IMR-90 (cell line): ENCODE measurements around the gene NCKAP5. TPM values are rescaled to one million over a fixed set of nuclear protein-coding genes. Genes with fewer than 3 reads are reported as not detected.

Source experiments
- ATAC-seq: fragments of 200-7000 bp; cut with Tn5 transposase; 2 replicates; pipeline ENCODE4 v1.9.1; 2020; ENCODE audit warnings: low read depth, mild to moderate bottlenecking, moderate library complexity
- BruUV-seq: library from RNA; stranded (reverse); fragments of 400-500 nt; replicated peaks from 2 replicates; lab custom pipeline; 2021; lab: Mats Ljungman, UMichigan
- CTCF ChIA-PET: fragments of 300-600 bp; formaldehyde crosslinking; extraction: SDS; loops from one replicate; lab custom pipeline; 2021; ENCODE audit warnings: antibody characterized with exemption; lab: Yijun Ruan, JAX
- POLR2A ChIA-PET: fragments of 300-600 bp; sonication (Branson Sonifier 250); formaldehyde crosslinking; loops from one replicate; lab custom pipeline; 2022; ENCODE audit warnings: antibody characterized with exemption; ENCODE audit not compliant: unreplicated experiment; lab: Charles Lee
- DNase-seq: peaks from one replicate; pipeline ENCODE4 v3.0.0; 2013
- H2AFZ ChIP-seq: replicated peaks from 2 replicates; pipeline ENCODE3; 2013; ENCODE audit warnings: low read length, mild to moderate bottlenecking; ENCODE audit not compliant: poor library complexity
- H2AK5ac ChIP-seq: 2 replicates; pipeline ENCODE4 v1.6.1; 2013; ENCODE audit warnings: low read depth, low read length, inconsistent platforms
- H2AK9ac ChIP-seq: replicated peaks from 2 replicates; pipeline ENCODE3; 2013; ENCODE audit warnings: mild to moderate bottlenecking, low read depth, low read length, moderate library complexity; ENCODE audit not compliant: poor library complexity
- H2BK120ac ChIP-seq: 2 replicates; pipeline ENCODE4 v1.6.1; 2013; ENCODE audit warnings: low read depth, low read length, inconsistent platforms
- H2BK15ac ChIP-seq: 3 replicates; pipeline ENCODE4 v1.6.1; 2013; ENCODE audit warnings: low read depth, low read length, inconsistent platforms
- H2BK20ac ChIP-seq: 2 replicates; pipeline ENCODE4 v1.6.1; 2013; ENCODE audit warnings: low read depth, mild to moderate bottlenecking, inconsistent platforms, low read length, moderate library complexity
- H2BK5ac ChIP-seq: 2 replicates; pipeline ENCODE4 v1.6.1; 2013; ENCODE audit warnings: mild to moderate bottlenecking, low read depth, low read length, inconsistent platforms; ENCODE audit not compliant: poor library complexity, severe bottlenecking
- H3K14ac ChIP-seq: replicated peaks from 2 replicates; pipeline ENCODE4 v1.6.1; 2013; ENCODE audit warnings: low read depth, low read length, inconsistent platforms
- H3K18ac ChIP-seq: 2 replicates; pipeline ENCODE4 v1.6.1; 2013; ENCODE audit warnings: low read depth, low read length, control low read depth
- H3K23ac ChIP-seq: 2 replicates; pipeline ENCODE4 v1.6.1; 2013; ENCODE audit warnings: low read depth, low read length, inconsistent platforms
- H3K27ac ChIP-seq: 2 replicates; pipeline ENCODE4 v1.5.1; 2013; ENCODE audit warnings: mild to moderate bottlenecking, control low read depth, low read length; ENCODE audit not compliant: insufficient read depth
- H3K27me3 ChIP-seq: 2 replicates; pipeline ENCODE4 v1.6.1; 2013; ENCODE audit warnings: low read length; ENCODE audit not compliant: control insufficient read depth, insufficient read depth
- H3K36me3 ChIP-seq: 2 replicates; pipeline ENCODE4 v1.6.1; 2013; ENCODE audit warnings: low read length, mixed read lengths; ENCODE audit not compliant: control insufficient read depth, insufficient read depth
- H3K4ac ChIP-seq: 2 replicates; pipeline ENCODE4 v1.6.1; 2013; ENCODE audit warnings: low read depth, low read length, inconsistent platforms
- H3K4me1 ChIP-seq: 2 replicates; pipeline ENCODE4 v1.6.1; 2013; ENCODE audit warnings: low read length, mixed read lengths; ENCODE audit not compliant: control insufficient read depth, insufficient read depth
- H3K4me2 ChIP-seq: 2 replicates; pipeline ENCODE4 v1.6.1; 2013; ENCODE audit warnings: low read depth, mild to moderate bottlenecking, control low read depth, low read length, moderate library complexity
- H3K4me3 ChIP-seq: 2 replicates; pipeline ENCODE4 v1.5.1; 2013; ENCODE audit warnings: low read depth, mild to moderate bottlenecking, control low read depth, low read length, moderate library complexity; ENCODE audit not compliant: insufficient read depth
- H3K56ac ChIP-seq: 2 replicates; pipeline ENCODE4 v1.6.1; 2013; ENCODE audit warnings: low read length, inconsistent platforms; ENCODE audit not compliant: insufficient read depth; ENCODE audit errors: extremely low read depth
- H3K79me1 ChIP-seq, 2 experiments: 2 replicates each; pipeline ENCODE4 v1.6.1; 2013; ENCODE audit warnings: low read length in 2 of 2, inconsistent platforms in 1 of 2, low read depth in 1 of 2
- H3K9ac ChIP-seq: 2 replicates; pipeline ENCODE4 v1.6.1; 2013; ENCODE audit warnings: low read depth, low read length, control low read depth
- H3K9me1 ChIP-seq: 2 replicates; pipeline ENCODE4 v1.6.1; 2013; ENCODE audit warnings: low read length, inconsistent platforms; ENCODE audit not compliant: insufficient read depth
- H3K9me3 ChIP-seq: 2 replicates; pipeline ENCODE4 v1.6.1; 2013; ENCODE audit warnings: low read length; ENCODE audit not compliant: control insufficient read depth, insufficient read depth
- H4K20me1 ChIP-seq: 2 replicates; pipeline ENCODE4 v1.6.1; 2013; ENCODE audit warnings: low read length, inconsistent platforms; ENCODE audit not compliant: insufficient read depth
- H4K5ac ChIP-seq: 2 replicates; pipeline ENCODE4 v1.6.1; 2013; ENCODE audit warnings: mild to moderate bottlenecking, low read depth, low read length, control low read depth
- H4K8ac ChIP-seq, 2 experiments: 2 replicates each; pipeline ENCODE4 v1.6.1; 2013; ENCODE audit warnings: low read depth in 2 of 2, low read length in 2 of 2, control low read depth in 1 of 2, inconsistent platforms in 1 of 2
- H4K91ac ChIP-seq: 2 replicates; pipeline ENCODE4 v1.6.1; 2013; ENCODE audit warnings: low read depth, low read length, inconsistent platforms; ENCODE audit not compliant: insufficient read depth
- CEBPB ChIP-seq: IDR thresholded peaks from 2 replicates; pipeline ENCODE4 v1.6.1; 2012; ENCODE audit warnings: low read depth, low read length, improper control_type of control experiment
- CHD1 ChIP-seq: IDR thresholded peaks from 2 replicates; pipeline ENCODE4 v1.6.1; 2012; ENCODE audit warnings: low read depth, low read length, improper control_type of control experiment
- CTCF ChIP-seq: conservative IDR thresholded peaks from 2 replicates; pipeline ENCODE4 v1.5.1; 2012; ENCODE audit warnings: mild to moderate bottlenecking, low read depth, low read length, improper control_type of control experiment
- FOS ChIP-seq: fragments of 150-350 bp; IDR thresholded peaks from 2 replicates; pipeline ENCODE4 v1.6.1; 2016; ENCODE audit warnings: low read depth, low read length
- MAFK ChIP-seq: IDR thresholded peaks from 2 replicates; pipeline ENCODE4 v1.6.1; 2012; ENCODE audit warnings: low read depth, low read length, improper control_type of control experiment
- NFE2L2 ChIP-seq: fragments of 150-350 bp; IDR thresholded peaks from 2 replicates; pipeline ENCODE4 v1.6.1; 2016; ENCODE audit warnings: low read depth, mild to moderate bottlenecking, low read length
- RCOR1 ChIP-seq: IDR thresholded peaks from 2 replicates; pipeline ENCODE4 v1.6.1; 2012; ENCODE audit warnings: mild to moderate bottlenecking, low read length, improper control_type of control experiment; ENCODE audit not compliant: insufficient replicate concordance
- USF2 ChIP-seq: fragments of 150-350 bp; IDR thresholded peaks from 2 replicates; pipeline ENCODE4 v1.6.1; 2017; ENCODE audit warnings: mild to moderate bottlenecking, antibody characterized with exemption, low read length, low read depth
- WGBS, 2 experiments: methylation state at CpG; one replicate each; pipeline versions ENCODE4 v1.1.5 to v1.1.7; 2013; ENCODE audit warnings: missing lambda C conversion rate in 2 of 2; ENCODE audit not compliant: insufficient read length in 1 of 2; ENCODE audit errors: extremely low coverage in 2 of 2; 5-methylcytosine and 5-hydroxymethylcytosine counted together
- dilution Hi-C: fragments of 300-500 bp; cut with HindIII; formaldehyde crosslinking; loops from one replicate; pipeline ENCODE4 v1.14.3; 2018; ENCODE audit warnings: low sequenced_read_pairs; ENCODE audit not compliant: unreplicated experiment
- in situ Hi-C: fragments of 300-500 bp; cut with MboI; formaldehyde crosslinking; loops from 3 replicates; pipeline ENCODE4 v1.14.3; 2019; ENCODE audit warnings: low sequenced_read_pairs, inconsistent platforms, mixed read lengths
- intact Hi-C: fragments of 100-400 bp; cut with micrococcal nuclease; formaldehyde crosslinking; loops from 2 replicates; pipeline ENCODE4 v1.10.0; 2022
- polyA plus RNA-seq, 3 experiments: library from polyadenylated mRNA; depleted of rRNA; stranded (reverse); fragments of >200 nt; gene quantifications; 2 replicates each; pipeline ENCODE4 v1.2.3, GENCODE V29; 2012; ENCODE audit warnings: low replicate concordance in 1 of 3
- total RNA-seq: library from RNA; depleted of rRNA; stranded (reverse); fragments of >200 nt; gene quantifications from 2 replicates; pipeline ENCODE4 v1.2.3, GENCODE V29; 2012

NCKAP5 gene
- total and polyA plus RNA-seq, 2 of the 4 experiments (the other 2 are of a cell fraction), result 2.7 to 3.9 TPM

GRCh38 chr2:133516405-133517026 lies 51.7 kb downstream of the NCKAP5 start:
- 0 out of 2 replicates have a peak overlapping the region, but pooled peaks have one; percentile 13 for H3K23ac ChIP-seq
- H3K79me1 ChIP-seq, result peaks cover 0 to 3% of the 10 kb centered on the region in 2 experiments; a peak in 2 of 4 replicates
- H2BK5ac ChIP-seq, result no peak overlapping the region
- H3K4ac ChIP-seq, result peak overlapping the region; percentile 33; the same call in 1 of the 2 replicates
- H2AK9ac ChIP-seq, result no peak overlapping the region
- no peak overlapping the region for H3K56ac ChIP-seq
- no peak overlapping the region for H3K4me3 ChIP-seq
- H3K9me1 ChIP-seq, result no peaks in the 10 kb centered on the region; the same call in 1 of the 2 replicates
- H3K27ac ChIP-seq, result no peak overlapping the region
- H2AK5ac ChIP-seq, result 0 out of 2 replicates have a peak overlapping the region, but pooled peaks have one; percentile 21
- peak overlapping the region; percentile 54 for H3K14ac ChIP-seq
- H4K20me1 ChIP-seq, result no peaks in the 10 kb centered on the region
- no CpG with 5 or more reads among the region's 6 CpGs for WGBS, 2 experiments
- DNase-seq, result peak; percentile 15
- no peak overlapping the region for H2AFZ ChIP-seq
- no peak overlapping the region; the same call in 2 of the 3 replicates for H2BK15ac ChIP-seq
- H3K27me3 ChIP-seq, result no peaks in the 10 kb centered on the region
- H2BK120ac ChIP-seq, result no peak overlapping the region
- no peaks in the 10 kb centered on the region for H3K36me3 ChIP-seq
- H3K9me3 ChIP-seq, result no peaks in the 10 kb centered on the region
- H4K91ac ChIP-seq, result no peak overlapping the region
- no peak for TF ChIP-seq FOS
- TF ChIP-seq CHD1, result no peak
- TF ChIP-seq RCOR1, result no peak
- TF ChIP-seq NFE2L2, result no peak
- peak; percentile 88 for TF ChIP-seq CEBPB
- TF ChIP-seq USF2, result no peak
- no peak for TF ChIP-seq CTCF
- no peak for TF ChIP-seq MAFK
- ChIA-PET CTCF (no interaction called here), POLR2A (no interaction called here)
- H3K4me1 ChIP-seq, result peaks cover 2% of the 10 kb centered on the region
- BruUV-seq, result no TSS peak
- intact Hi-C loops, result no loop called here
- in situ Hi-C loops, result no loop called here
- no peak overlapping the region for H3K9ac ChIP-seq
- H3K4me2 ChIP-seq, result no peak overlapping the region
- no peak for ATAC-seq
- 0 out of 2 replicates have a peak overlapping the region, but pooled peaks have one; percentile 47 for H2BK20ac ChIP-seq
- no peak overlapping the region for H4K8ac ChIP-seq
- no peak overlapping the region for H3K18ac ChIP-seq
- no peak overlapping the region for H4K5ac ChIP-seq
- dilution Hi-C loops, result no loop called here
